Measurements from ENCODE around the gene ZNF467. TPM values are rescaled to one million over a fixed set of nuclear protein-coding genes. Genes with fewer than 3 reads are reported as not detected.

The ZNF467 gene
- total RNA-seq, 1 donor from 2014 or later = 2.1 TPM

GRCh38 chr7:149764481-149765398 lies 8.6 kb downstream of the ZNF467 start:
- Histone ChIP-seq H3K9me3 (ENCODE audit: control insufficient read depth in 3 of 3, low read length in 3 of 3) (no peaks in the 10 kb centered on the region), H3K4me1 (ENCODE audit: control insufficient read depth in 3 of 3, insufficient read depth in 3 of 3, low read length in 3 of 3) (peaks cover 5 to 19% (median 11%) of the 10 kb centered on the region in 3 donors), H3K27me3 (ENCODE audit: control insufficient read depth in 3 of 3, insufficient read depth in 3 of 3, low read length in 3 of 3) (peaks cover 27 to 60% (median 34%) of the 10 kb centered on the region in 3 donors), H3K36me3 (ENCODE audit: control insufficient read depth in 3 of 3, insufficient read depth in 3 of 3, low read length in 3 of 3) (no peaks in the 10 kb centered on the region), H3K4me3 (ENCODE audit: low read length in 3 of 3) (peak overlapping the region in 2 of 3 donors; percentile 31 to 61), H3K9ac (ENCODE audit: low read depth in 1 of 3, low read length in 3 of 3) (peak overlapping the region in 1 of 3 donors; percentile 16), H3K27ac (ENCODE audit: low read depth, low read length) (no peak overlapping the region)

- H3K27me3 ChIP-seq (ENCODE audit: control insufficient read depth in 3 of 3, insufficient read depth in 3 of 3, low read length in 3 of 3) = peaks cover 27 to 52% (median 34%) of the 10 kb centered on the region in 3 donors
- H3K4me3 ChIP-seq (ENCODE audit: low read length in 3 of 3) = no peak overlapping the region
- H3K4me1 ChIP-seq (ENCODE audit: control insufficient read depth in 3 of 3, insufficient read depth in 3 of 3, low read length in 3 of 3) = peaks cover 5 to 19% (median 11%) of the 10 kb centered on the region in 3 donors
- no peaks in the 10 kb centered on the region for H3K9me3 ChIP-seq (ENCODE audit: control insufficient read depth in 3 of 3, low read length in 3 of 3)
- no peaks in the 10 kb centered on the region for H3K36me3 ChIP-seq (ENCODE audit: control insufficient read depth in 3 of 3, insufficient read depth in 3 of 3, low read length in 3 of 3)
- H3K9ac ChIP-seq (ENCODE audit: low read depth in 1 of 3, low read length in 3 of 3) = no peak overlapping the region
- no peak overlapping the region for H3K27ac ChIP-seq (ENCODE audit: low read depth, low read length)
These were observed 9.7 kb downstream of the ZNF467 start for GRCh38 chr7:149763563-149764240.

- Histone ChIP-seq H3K27me3 (ENCODE audit: control insufficient read depth in 3 of 3, insufficient read depth in 3 of 3, low read length in 3 of 3) (peaks cover 25 to 48% (median 27%) of the 10 kb centered on the region in 3 donors), H3K36me3 (ENCODE audit: control insufficient read depth in 3 of 3, insufficient read depth in 3 of 3, low read length in 3 of 3) (no peaks in the 10 kb centered on the region), H3K9ac (ENCODE audit: low read depth in 1 of 3, low read length in 3 of 3) (no peak overlapping the region), H3K9me3 (ENCODE audit: control insufficient read depth in 3 of 3, low read length in 3 of 3) (no peaks in the 10 kb centered on the region), H3K27ac (ENCODE audit: low read depth, low read length) (no peak overlapping the region), H3K4me1 (ENCODE audit: control insufficient read depth in 3 of 3, insufficient read depth in 3 of 3, low read length in 3 of 3) (peaks cover 5 to 19% (median 11%) of the 10 kb centered on the region in 3 donors), H3K4me3 (ENCODE audit: low read length in 3 of 3) (no peak overlapping the region)
These were observed 10.8 kb downstream of the ZNF467 start for GRCh38 chr7:149762610-149763009.

- H3K27ac ChIP-seq (ENCODE audit: low read depth, low read length) = no peak overlapping the region
- H3K27me3 ChIP-seq (ENCODE audit: control insufficient read depth in 3 of 3, insufficient read depth in 3 of 3, low read length in 3 of 3) = peaks cover 20 to 47% (median 27%) of the 10 kb centered on the region in 3 donors
- no peak overlapping the region for H3K4me3 ChIP-seq (ENCODE audit: low read length in 3 of 3)
- no peaks in the 10 kb centered on the region for H3K36me3 ChIP-seq (ENCODE audit: control insufficient read depth in 3 of 3, insufficient read depth in 3 of 3, low read length in 3 of 3)
- no peak overlapping the region for H3K9ac ChIP-seq (ENCODE audit: low read depth in 1 of 3, low read length in 3 of 3)
- no peaks in the 10 kb centered on the region for H3K9me3 ChIP-seq (ENCODE audit: control insufficient read depth in 3 of 3, low read length in 3 of 3)
- H3K4me1 ChIP-seq (ENCODE audit: control insufficient read depth in 3 of 3, insufficient read depth in 3 of 3, low read length in 3 of 3) = peaks cover 5 to 19% (median 11%) of the 10 kb centered on the region in 3 donors
These were observed 11.3 kb downstream of the ZNF467 start for GRCh38 chr7:149762089-149762488.

GRCh38 chr7:149761307-149761706 lies 12.1 kb downstream of the ZNF467 start:
- Histone ChIP-seq H3K27me3 (ENCODE audit: control insufficient read depth in 3 of 3, insufficient read depth in 3 of 3, low read length in 3 of 3) (peaks cover 13 to 39% (median 22%) of the 10 kb centered on the region in 3 donors), H3K27ac (ENCODE audit: low read depth, low read length) (no peak overlapping the region), H3K9me3 (ENCODE audit: control insufficient read depth in 3 of 3, low read length in 3 of 3) (no peaks in the 10 kb centered on the region), H3K36me3 (ENCODE audit: control insufficient read depth in 3 of 3, insufficient read depth in 3 of 3, low read length in 3 of 3) (no peaks in the 10 kb centered on the region), H3K4me3 (ENCODE audit: low read length in 3 of 3) (no peak overlapping the region), H3K9ac (ENCODE audit: low read depth in 1 of 3, low read length in 3 of 3) (no peak overlapping the region), H3K4me1 (ENCODE audit: control insufficient read depth in 3 of 3, insufficient read depth in 3 of 3, low read length in 3 of 3) (peaks cover 5 to 19% (median 11%) of the 10 kb centered on the region in 3 donors)

- H3K4me1 ChIP-seq (ENCODE audit: control insufficient read depth in 3 of 3, insufficient read depth in 3 of 3, low read length in 3 of 3) = peaks cover 5 to 15% (median 8%) of the 10 kb centered on the region in 3 donors
- H3K9me3 ChIP-seq (ENCODE audit: control insufficient read depth in 3 of 3, low read length in 3 of 3) = no peaks in the 10 kb centered on the region
- no peak overlapping the region for H3K4me3 ChIP-seq (ENCODE audit: low read length in 3 of 3)
- peaks cover 6 to 31% (median 14%) of the 10 kb centered on the region in 3 donors for H3K27me3 ChIP-seq (ENCODE audit: control insufficient read depth in 3 of 3, insufficient read depth in 3 of 3, low read length in 3 of 3)
- H3K36me3 ChIP-seq (ENCODE audit: control insufficient read depth in 3 of 3, insufficient read depth in 3 of 3, low read length in 3 of 3) = no peaks in the 10 kb centered on the region
- H3K27ac ChIP-seq (ENCODE audit: low read depth, low read length) = no peak overlapping the region
- H3K9ac ChIP-seq (ENCODE audit: low read depth in 1 of 3, low read length in 3 of 3) = no peak overlapping the region
These were observed 12.8 kb downstream of the ZNF467 start for GRCh38 chr7:149760538-149760937.

- no peak overlapping the region for H3K27ac ChIP-seq (ENCODE audit: low read depth, low read length)
- peaks cover 0 to 6% (median 0%) of the 10 kb centered on the region in 3 donors for H3K4me1 ChIP-seq (ENCODE audit: control insufficient read depth in 3 of 3, insufficient read depth in 3 of 3, low read length in 3 of 3)
- H3K9me3 ChIP-seq (ENCODE audit: control insufficient read depth in 3 of 3, low read length in 3 of 3) = no peaks in the 10 kb centered on the region
- no peaks in the 10 kb centered on the region for H3K36me3 ChIP-seq (ENCODE audit: control insufficient read depth in 3 of 3, insufficient read depth in 3 of 3, low read length in 3 of 3)
- peaks cover 0 to 19% (median 4%) of the 10 kb centered on the region in 3 donors for H3K27me3 ChIP-seq (ENCODE audit: control insufficient read depth in 3 of 3, insufficient read depth in 3 of 3, low read length in 3 of 3)
- no peak overlapping the region for H3K4me3 ChIP-seq (ENCODE audit: low read length in 3 of 3)
- no peak overlapping the region for H3K9ac ChIP-seq (ENCODE audit: low read depth in 1 of 3, low read length in 3 of 3)
These were observed 14.1 kb downstream of the ZNF467 start for GRCh38 chr7:149759093-149759860.

- Histone ChIP-seq H3K36me3 (ENCODE audit: control insufficient read depth in 3 of 3, insufficient read depth in 3 of 3, low read length in 3 of 3) (no peaks in the 10 kb centered on the region), H3K9ac (ENCODE audit: low read depth in 1 of 3, low read length in 3 of 3) (no peak overlapping the region), H3K4me3 (ENCODE audit: low read length in 3 of 3) (no peak overlapping the region), H3K27me3 (ENCODE audit: control insufficient read depth in 3 of 3, insufficient read depth in 3 of 3, low read length in 3 of 3) (no peaks in the 10 kb centered on the region), H3K4me1 (ENCODE audit: control insufficient read depth in 3 of 3, insufficient read depth in 3 of 3, low read length in 3 of 3) (peaks cover 9 to 28% (median 13%) of the 10 kb centered on the region in 3 donors), H3K9me3 (ENCODE audit: control insufficient read depth in 3 of 3, low read length in 3 of 3) (no peaks in the 10 kb centered on the region), H3K27ac (ENCODE audit: low read depth, low read length) (no peak overlapping the region)
These were observed 19.8 kb downstream of the ZNF467 start for GRCh38 chr7:149753375-149754233.

GRCh38 chr7:149752646-149753045 lies 20.7 kb downstream of the ZNF467 start:
- Histone ChIP-seq H3K27me3 (ENCODE audit: control insufficient read depth in 3 of 3, insufficient read depth in 3 of 3, low read length in 3 of 3) (no peaks in the 10 kb centered on the region), H3K4me1 (ENCODE audit: control insufficient read depth in 3 of 3, insufficient read depth in 3 of 3, low read length in 3 of 3) (peaks cover 9 to 28% (median 13%) of the 10 kb centered on the region in 3 donors), H3K9ac (ENCODE audit: low read depth in 1 of 3, low read length in 3 of 3) (no peak overlapping the region), H3K4me3 (ENCODE audit: low read length in 3 of 3) (no peak overlapping the region), H3K36me3 (ENCODE audit: control insufficient read depth in 3 of 3, insufficient read depth in 3 of 3, low read length in 3 of 3) (no peaks in the 10 kb centered on the region), H3K27ac (ENCODE audit: low read depth, low read length) (no peak overlapping the region), H3K9me3 (ENCODE audit: control insufficient read depth in 3 of 3, low read length in 3 of 3) (no peaks in the 10 kb centered on the region)

All from skeletal muscle tissue (tissue), 4 donors.